ENCODE results near the gene LCN10.

DNA sequence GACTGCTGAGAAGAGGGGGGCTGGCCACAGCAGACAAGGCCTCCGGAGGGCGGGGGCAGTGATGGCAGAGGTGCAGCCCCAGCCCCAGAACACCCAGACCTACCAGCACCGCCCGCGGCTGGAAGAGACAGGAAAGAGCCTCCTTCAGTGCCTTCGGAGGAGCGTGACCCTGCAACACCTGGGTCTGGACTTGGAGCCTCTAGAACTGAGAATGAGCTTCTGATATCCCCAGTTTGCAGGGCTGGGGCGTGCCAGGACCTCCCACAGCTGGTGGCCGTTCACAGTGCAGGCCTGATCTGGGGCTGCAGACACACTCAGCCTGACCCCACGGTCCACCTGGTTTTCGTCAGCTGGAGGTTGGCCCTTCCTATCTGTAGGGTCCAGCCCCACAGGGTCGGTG, 9.1 kb downstream of the LCN10 start:
- TF ChIP-seq POLR2A (IDR thresholded peaks at IDR 0.05; ENCODE audit: low read length): no peak
- TF ChIP-seq GATA1 (IDR thresholded peaks at IDR 0.05; ENCODE audit: low read depth, low read length): no peak
